GM03348 (cell line): ENCODE measurements around the gene RNF166.
"Not testable (repeated sequence)": the region's sequence is repeated elsewhere in the genome, so short reads cannot be mapped to it uniquely, and the experiment has no call there.

Experiments used
- DNase-seq: peaks from one replicate; pipeline ENCODE4 v3.0.0; 2012; ENCODE audit warnings: low spot score

Gene RNF166

DNA sequence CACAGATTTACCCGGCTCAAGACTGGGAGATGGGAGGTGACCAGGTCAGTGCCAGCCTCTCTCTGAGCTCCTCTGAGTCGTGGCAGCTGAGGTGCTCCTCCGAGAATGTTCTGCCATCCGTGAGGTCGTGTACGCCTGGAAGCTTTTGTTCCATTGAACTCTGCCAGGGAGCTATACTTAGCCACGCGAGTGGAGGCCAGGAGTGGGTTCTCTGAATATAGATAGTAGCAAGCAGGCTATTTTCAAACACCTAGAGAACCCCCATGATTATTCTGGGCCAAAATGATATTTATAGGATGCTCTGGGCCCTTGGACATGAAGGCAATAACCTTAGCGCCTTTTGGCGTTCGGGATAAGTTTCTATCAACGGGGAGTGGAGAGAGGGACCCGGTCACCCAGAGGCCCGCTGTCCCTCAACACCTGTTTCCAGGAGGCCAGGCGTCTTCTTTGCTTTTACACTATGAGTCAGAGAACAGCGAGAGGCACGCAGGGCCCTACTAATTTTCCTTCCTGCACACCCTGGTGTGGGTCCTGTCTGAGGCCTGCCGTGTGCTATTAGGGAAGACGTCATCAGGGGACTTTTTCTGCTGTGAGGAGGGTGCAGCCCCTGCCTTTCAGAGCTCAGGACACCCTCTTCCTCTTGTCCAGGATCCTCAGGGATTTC, 32.4 kb downstream of the RNF166 start:
- DNase-seq: no peak

GRCh38 chr16:88672776-88673175, 33.4 kb downstream of the RNF166 start:
- no peak for DNase-seq

DNA sequence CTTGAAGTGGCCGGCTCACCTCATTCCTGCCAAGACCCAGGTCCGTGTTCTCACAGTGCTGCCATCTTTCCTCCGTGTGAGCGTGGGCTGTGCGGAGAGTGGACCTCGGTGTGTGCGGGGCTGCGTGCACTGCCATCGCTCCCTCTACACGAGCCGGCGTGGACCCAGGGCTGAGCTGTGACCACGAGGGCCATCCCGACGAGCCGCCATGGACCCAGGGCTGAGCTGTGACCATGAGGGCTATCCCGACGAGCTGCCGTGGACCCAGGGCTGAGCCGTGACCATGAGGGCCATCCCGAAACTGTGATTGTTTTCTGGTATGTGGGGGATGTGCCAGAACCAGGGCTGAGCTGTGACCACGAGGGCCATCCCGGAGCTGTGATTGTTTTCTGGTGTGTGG, 34.4 kb downstream of the RNF166 start:
- DNase-seq: no peak

DNA sequence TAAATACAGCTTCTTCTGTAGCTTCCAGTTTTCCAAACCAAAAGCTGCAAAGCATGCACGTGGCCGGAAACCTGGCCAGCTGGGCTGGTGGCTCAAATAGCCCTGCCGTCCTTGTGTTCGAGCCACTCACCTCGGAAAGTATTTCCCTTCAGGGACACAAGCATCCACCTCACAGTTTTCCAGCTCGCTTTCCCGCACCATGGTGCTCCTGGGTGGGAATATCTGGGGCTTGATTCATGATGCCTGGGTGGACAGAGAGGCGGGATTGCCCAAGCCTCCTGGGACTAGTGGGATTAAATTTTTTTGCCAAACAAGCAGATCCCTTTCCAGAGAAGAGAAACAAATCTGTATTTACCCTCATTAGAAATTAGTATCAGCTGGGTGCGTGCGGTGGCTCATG, 36.2 kb downstream of the RNF166 start:
- peak; percentile 60 for DNase-seq

DNA sequence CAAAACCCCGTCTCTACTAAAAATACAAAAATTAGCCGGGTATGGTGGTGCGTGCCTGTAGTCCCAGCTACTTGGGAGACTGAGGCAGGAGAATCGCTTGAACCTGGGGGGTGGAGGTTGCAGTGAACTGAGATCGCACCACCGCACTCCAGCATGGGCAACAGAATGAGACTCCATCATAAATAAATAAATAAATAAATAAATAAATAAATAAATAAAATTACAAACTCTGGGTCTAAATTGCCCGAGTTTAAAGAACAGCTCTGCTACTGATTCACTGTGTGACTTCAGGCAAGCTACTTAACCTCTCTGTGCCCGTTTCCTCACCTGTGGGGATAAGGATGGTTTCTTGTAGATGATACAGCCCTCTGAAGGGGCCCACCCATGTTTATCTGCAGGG, 36.7 kb downstream of the RNF166 start:
- not testable (repeated sequence) for DNase-seq

DNA sequence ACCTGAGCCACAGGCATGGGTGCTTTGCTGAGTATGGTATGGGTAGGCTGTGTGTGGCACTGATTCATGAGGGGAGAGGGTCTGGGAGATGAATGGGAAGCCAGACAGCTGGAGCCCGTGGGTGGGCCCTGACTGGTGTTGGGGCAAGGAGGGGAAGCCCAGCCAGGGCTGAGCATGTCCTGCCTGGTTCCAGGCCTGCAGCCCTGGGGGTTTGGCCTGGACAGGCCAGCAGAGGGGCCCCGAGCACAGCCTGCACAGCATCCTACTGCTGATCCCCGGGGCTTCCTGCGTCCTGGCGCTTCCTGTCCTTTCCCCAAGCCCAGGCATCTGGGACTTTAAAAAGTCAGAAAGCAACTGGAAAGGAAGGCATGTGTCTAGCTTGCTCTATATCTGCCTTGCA, 38.7 kb downstream of the RNF166 start:
- no peak for DNase-seq

GRCh38 chr16:88665570-88665969, 40.6 kb downstream of the RNF166 start:
- DNase-seq: no peak

- no peak for DNase-seq
These were observed 41.1 kb downstream of the RNF166 start for GRCh38 chr16:88665148-88665547.

- DNase-seq: peak; percentile 100
These were observed 43.2 kb downstream of the RNF166 start, which contains the start of gene MVD for GRCh38 chr16:88662843-88663606. Gene MVD (minus strand): TSS chr16:88663091. CDS start chr16:88663080, 11 bp downstream.

- no peak for DNase-seq
These were observed 43.9 kb downstream of the RNF166 start for GRCh38 chr16:88662222-88662842.

- no peak for DNase-seq
These were observed 44.7 kb downstream of the RNF166 start for GRCh38 chr16:88661468-88661867.

DNA sequence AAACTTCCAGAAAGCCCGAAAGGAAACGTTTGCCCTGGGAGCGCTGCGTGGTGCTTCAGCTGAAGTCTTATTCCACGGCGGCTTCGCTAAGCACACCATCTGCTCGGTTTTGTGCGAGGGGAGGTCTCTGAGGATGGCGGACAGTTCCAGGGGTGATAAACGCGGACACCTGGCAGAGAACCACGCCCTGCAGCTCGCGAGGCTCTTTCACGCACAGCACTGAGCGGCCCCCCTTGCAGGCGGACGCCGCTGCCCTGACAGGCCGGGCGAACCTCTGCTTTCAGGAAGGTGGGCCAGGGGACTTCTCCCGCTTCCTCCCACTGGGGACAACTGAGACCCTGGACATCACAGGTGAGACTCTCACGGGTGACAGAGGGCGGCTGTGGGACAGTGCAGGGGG, 47.0 kb downstream of the RNF166 start:
- DNase-seq: no peak

- no peak for DNase-seq
These were observed 47.5 kb downstream of the RNF166 start for GRCh38 chr16:88658714-88659113.

DNA sequence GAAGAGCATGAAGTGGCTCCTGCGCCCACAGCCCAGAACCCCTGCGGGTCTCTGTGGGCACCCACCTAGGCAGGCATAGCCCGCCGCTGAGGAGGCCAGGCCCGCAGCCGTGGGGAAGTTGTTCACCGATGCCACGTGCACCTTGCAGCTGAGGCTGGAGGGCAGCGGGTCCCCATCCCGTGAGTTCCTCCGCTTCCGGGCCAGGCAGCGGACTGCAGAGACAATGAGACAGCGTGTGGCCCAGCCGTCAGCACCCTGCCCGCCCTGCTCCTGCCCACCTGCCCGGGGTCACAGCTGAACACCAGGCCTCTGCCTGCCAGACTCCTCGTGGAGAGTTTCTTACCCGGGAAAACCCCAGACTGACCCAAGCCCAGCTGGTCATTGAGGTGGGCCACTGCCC, 48.8 kb downstream of the RNF166 start:
- no peak for DNase-seq

DNA sequence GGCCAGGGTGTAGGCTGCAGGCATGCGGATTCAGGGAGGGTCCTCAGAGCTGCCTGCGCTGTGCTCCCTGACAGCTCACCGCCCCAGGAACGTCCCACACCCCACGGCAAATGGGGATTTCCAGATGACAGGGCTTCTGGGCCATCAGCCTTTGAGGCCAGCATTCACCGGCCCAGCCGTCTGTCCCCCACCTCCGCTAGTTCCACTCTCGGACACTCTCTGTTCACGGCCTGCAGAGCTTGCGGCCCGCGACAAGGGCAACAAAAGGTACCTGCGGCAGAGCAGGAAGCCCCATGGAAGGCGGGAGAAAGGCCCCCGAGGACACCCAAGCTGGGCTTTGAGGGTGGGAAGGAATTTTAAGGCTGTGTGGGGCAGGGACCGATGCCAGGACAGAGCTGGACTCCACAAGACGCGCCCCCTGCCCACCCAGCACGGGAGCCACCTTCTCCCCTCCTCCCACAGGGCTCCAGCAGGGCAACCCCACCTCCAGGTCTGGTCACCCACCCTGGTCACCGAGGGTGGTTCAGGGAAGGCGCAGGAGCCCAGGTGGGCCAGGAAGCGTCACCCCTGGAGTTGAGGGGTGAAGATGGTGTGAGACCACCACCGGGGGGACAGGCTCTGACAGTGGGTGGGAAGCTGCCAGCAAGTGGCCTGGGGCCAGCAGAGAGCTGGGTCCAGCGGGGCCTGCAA, 49.8 kb downstream of the RNF166 start:
- no peak for DNase-seq

GRCh38 chr16:88655733-88656281, 50.4 kb downstream of the RNF166 start:
- no peak for DNase-seq

GRCh38 chr16:88655053-88655732, 51.0 kb downstream of the RNF166 start:
- no peak for DNase-seq

DNA sequence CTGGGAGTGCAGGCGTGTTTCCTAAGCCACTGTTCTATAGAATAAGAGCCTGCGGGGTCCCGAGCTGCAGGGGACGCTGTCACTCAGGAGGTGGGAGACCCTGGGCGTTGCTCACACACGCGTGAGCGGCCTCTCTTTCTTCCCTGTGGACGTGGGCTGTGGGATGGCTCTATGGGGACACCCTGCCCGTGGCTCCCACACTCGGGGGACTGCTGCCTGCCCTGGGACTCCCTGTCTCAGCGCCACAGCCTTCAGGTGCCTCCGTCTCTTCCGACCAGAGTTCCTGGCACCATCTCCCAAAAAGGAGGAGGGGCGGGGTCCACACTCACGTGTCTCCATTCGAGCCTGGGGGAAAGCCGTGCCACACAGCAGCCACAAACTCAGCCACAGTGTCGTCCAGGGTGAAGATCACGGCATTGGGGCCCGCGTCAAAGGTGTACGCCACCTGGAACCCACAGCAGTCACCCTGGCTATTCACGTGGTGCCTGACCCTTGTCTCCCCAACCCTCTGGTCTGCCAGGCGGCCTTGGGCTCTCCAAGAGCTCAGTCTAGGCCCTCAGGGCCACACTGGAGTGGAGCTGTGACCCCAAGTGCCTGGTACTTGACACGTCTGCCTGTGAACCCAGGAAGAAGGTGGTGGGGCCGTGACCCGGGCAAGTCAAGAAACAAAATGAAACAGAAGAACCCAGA, 51.7 kb downstream of the RNF166 start:
- no peak for DNase-seq

DNA sequence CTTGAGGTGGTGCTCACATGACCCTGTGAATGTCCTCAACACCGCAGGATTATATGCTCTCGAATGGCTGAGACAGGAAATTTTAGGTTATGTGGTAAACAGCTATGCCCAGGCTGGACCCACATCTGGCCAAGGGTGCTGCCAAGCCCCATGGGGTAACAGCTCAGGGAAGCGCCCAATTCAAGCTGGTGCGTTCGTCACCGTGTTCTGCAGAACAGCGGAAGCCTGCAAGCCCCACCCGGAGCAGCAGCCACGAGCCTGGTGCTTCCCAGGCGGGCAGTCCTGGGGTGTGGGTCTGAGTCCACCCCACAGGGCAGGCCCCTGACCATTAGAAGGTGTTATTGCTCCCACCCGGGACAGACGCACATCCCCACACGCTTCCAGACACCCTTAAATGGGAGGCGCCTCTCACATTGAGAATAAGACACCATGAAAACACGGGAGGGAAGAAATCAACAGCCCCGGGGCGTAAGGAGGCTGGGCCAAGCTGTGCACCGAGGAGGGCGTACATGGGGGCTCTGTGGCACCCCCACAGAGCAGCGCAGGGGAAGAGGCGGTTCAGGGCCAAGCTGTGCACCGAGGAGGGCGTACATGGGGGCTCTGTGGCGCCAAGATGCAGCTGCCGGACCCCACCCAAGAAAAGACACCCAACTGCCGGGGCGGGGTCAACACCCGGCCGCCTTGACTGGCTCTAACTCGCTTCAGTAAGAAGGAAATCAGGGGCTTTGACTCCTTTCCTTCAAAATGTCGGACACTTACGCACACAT, 52.4 kb downstream of the RNF166 start:
- DNase-seq: no peak

DNA sequence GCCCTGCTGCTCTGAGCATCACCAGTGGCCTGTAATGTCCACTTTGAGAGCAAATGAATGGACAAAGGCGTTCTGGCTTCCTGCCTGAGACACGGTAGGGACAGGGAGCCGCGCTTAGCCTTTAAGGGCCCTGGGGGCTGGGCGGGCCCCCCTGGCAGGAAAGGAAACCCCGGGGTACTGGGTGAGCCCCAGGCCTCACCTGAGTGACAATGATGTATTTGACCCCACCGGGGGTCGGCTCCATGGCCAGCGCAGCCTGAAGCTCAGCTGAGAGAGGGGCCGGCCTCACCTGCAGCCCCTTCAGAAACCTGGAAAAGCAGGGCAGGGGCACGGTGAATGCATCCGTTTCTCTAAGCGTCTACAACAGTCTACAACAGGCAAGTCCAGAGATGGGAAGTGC, 53.1 kb downstream of the RNF166 start:
- no peak for DNase-seq

GRCh38 chr16:88652762-88653063, 53.5 kb downstream of the RNF166 start:
- DNase-seq: no peak
